Occipital lobe (tissue), 2 donors: Measurements from ENCODE around the gene PKD2. TPM values are rescaled to one million over a fixed set of nuclear protein-coding genes. Genes with fewer than 3 reads are reported as not detected.
"Not testable (repeated sequence)": the region's sequence is repeated elsewhere in the genome, so short reads cannot be mapped to it uniquely, and the experiment has no call there.

Experiments
- DNase-seq: peaks from one replicate; lab custom pipeline; 2025; lab: John Stamatoyannopoulos, UW
- total RNA-seq: library from RNA; depleted of rRNA; stranded (reverse); fragments of >200 nt; gene quantifications from one replicate; pipeline ENCODE4 v1.2.3, GENCODE V29; 2014

PKD2 gene
- total RNA-seq, 1 donor from 2014 or later = 59.9 TPM

DNA sequence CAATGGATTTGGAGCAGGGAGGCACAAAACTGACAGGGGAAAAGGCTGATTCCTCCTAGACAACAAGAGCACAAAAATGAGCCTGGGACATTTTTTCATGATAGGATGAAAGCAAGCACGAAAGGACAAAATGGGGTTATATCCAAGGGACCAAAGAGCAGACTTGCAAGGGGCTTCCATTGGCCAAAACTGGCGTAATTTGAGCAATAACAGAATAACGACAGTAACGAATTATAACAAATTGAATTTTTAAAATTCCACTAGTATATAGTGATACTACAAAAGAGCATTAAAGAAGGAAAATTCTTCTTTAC is 21.6 kb upstream of the PKD2 start:
- no peak for DNase-seq

DNA sequence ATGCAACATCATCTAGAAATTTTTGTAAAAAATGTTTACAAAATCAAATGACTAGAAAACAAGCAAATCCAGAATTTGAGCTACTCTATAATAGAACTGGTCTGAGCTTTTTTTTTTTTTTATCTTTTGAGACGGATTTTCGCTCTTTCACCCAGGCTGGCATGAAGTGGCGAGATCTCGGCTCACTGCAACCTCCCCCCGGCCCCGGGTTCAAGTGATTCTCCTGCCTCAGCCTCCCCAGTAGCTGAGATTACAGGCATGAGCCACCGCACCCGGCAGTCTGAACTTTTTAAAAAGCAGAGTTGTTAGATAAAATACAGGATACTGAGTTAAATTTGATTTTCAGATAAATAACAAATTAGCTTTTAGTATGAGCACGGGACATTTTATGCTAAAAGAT is 20.9 kb upstream of the PKD2 start:
- no peak for DNase-seq

DNA sequence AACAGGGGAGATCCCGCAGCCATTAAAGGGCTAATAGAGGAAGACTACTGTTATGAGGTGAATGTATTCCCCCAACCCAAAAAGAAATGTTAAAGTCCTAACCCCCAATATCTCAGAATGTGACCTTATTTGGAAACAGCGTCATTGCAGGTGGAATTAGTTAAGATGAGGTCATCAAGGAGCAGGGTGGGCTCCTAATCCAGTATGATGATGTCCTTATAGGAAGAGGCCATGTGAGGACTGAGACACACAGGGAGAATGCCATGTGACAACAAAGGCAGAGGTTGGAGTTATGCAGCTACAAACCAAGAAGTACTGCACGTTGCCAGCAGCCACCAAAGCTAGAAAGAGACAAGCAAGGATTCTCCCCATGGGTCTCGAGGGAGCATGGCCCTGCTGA is 17.7 kb upstream of the PKD2 start:
- no peak for DNase-seq

DNA sequence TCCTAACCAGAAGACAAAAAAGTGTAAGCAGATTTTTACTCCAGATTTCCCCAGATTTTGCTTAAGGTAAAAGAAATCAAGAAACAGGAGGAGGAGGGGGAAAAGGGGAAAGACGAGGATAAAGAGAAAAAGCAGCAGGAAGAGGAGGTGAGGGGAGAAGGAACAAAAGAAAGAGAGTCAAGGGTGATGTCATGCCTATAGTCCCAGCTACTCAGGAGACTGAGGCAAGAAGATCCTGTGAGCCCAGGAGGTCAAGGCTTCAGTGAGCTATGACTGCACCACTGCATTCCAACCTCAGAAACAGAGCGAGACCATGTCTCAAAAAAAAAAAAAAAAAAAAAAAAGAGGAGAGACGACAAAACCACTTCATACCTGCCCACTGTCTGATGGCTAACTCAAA is 12.0 kb upstream of the PKD2 start:
- no peak for DNase-seq

DNA sequence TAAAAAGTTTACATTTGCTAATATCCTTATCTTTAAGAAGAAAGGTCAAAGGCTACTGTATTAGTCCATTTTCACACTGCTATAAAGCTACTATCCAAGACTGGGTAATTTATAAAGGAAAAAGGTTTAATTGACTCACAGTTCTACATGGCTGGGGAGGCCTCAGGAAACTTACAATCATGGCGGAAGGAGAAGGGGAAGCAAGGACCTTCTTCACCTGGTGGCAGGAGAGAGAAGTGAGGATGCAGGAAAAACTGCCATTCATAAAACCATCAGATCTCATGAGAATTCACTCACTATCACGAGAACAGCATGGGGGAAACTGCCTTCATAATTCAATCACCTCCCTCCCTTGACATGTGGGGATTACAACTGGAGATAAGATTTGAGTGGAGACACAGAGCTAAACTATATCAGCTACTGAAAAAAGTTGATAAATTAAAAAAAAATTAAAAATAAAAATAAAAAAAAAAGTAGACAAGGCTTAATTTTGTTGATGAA is 8.2 kb upstream of the PKD2 start:
- DNase-seq = not testable (repeated sequence)

DNA sequence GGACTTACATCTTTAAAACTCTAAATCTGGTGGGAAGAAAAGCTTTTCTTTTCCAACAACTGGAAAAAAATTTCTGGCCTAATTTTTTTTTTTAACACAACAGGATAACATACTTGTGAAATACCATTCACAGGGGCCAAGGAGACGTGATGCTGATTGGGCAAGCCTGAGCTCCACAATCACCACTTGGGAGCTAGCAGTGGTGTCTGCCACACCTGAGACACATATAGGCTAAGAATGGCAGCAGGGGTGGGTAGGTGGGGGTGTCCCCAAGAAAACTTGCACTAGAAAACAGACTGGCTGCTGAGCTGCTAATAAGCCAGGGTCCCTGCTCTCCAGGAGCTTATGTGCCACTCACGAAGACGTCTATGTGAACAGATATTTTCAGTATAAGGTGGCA is 5.6 kb upstream of the PKD2 start:
- no peak for DNase-seq

DNA sequence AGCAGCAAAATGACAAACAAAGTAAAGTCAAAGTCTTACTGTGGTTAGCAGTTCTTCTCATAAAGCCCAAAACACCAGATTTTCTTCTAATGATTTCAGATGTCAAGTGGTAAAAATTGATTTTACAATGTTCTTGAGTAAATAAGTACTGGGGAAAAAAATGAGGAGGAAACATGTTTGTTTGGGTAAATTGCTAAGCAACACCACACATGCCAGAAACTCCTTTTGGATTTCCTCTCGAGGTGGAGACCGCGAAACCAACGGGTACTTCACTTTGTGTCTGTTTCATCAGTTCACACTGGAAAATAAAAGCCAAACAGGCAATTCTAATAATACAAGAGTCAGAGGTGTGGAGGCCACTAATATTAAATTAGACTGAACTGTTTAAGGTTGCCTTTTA is 4.6 kb upstream of the PKD2 start:
- DNase-seq = no peak

DNA sequence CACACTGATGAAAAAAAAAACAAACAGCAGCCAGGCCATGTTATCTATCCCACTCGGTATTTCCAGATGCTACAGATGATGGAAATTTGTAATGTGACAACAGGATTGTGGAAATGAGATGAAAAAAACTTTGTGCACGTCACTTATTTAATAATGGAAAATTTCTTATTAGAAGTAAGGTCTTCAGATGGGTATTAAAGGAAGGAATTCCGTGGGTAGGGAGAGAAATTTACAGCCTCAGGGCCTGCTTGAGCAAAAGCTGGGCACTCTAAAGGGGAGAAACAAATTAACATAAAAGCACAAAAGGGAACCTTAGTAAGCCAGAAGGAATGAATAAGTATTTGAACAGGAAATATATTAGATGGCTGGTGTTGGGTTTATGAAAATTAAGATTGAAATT is 4.2 kb upstream of the PKD2 start:
- DNase-seq = no peak

DNA sequence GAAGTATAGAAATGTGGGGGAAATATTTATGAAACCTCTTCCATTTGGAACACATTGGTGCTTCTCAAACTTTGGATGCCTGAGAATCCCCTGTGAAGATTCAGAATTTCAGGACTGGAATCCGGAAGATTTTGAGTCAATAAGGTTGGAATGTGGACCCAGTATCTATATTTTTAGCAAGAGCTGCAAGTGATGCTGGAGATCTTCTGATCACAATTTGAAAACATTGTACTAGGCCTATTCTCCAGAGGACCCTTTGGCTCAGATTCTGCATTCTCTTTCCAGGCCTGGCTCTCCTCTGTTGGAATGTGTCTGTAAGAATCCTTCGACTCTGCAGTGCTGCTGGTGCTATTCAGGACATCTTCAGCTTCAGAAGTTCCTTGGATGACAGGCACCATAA is 2.4 kb upstream of the PKD2 start:
- DNase-seq = no peak

DNA sequence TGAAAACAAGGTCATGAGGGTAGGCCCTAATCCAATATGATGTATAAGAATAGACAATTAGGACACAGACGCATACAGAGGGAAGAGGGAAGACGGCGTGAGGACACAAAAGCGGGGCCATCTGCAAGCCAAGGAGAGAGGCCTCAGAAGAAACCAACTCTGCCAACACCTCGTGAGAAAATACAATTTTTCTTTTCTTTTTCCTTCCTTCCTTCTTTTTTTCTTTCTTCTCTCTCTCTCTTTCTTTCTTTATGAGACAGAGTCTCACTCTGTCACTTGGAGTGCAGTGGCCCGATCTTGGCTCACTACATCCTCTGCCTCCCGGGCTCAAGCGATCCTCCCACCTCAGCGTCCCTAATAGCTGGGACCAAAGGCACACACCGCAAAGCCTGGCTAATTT is 1.5 kb upstream of the PKD2 start:
- no peak for DNase-seq

DNA sequence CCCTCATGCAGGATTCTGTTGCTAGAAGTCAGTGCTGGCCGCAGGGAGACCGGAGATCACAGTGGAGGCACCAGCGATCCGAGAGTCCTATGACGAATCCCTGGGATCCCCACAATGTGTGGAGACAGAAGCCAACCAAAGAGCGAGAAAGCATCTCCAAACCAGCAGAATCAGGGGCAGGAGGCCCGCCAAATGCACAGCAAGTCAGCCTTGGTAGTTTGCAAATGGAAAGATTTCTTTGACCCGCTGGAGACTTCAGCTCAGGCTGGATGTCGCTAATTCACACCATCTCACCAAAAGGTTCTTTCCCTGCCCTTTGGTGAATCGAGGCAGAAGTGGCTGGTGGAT is 505 bp upstream of the PKD2 start:
- DNase-seq = no peak

DNA sequence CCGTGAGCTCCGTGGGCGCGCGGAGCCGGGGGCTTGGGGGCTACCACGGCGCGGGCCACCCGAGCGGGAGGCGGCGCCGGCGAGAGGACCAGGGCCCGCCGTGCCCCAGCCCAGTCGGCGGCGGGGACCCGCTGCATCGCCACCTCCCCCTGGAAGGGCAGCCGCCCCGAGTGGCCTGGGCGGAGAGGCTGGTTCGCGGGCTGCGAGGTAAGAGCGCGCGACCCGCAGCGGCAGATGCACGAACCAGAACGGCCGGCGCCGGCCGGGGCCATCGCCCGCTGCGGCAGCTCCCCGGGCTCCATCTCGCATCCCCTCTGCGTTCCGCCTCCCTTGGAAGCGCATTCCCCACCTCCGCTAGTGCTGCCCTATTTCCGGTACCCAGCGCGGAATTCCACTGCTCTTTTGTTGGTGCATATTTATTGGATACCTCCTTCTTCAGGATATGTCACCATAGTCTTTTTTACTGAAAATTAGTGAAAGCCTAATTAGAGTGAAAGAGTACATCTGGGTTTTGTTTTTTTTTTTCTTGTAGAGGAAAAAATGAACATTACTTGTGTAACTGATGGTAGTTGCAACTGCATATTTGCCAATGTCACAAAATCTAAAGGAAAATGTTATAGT is 797 bp downstream of the PKD2 start:
- DNase-seq = peak; percentile 49

DNA sequence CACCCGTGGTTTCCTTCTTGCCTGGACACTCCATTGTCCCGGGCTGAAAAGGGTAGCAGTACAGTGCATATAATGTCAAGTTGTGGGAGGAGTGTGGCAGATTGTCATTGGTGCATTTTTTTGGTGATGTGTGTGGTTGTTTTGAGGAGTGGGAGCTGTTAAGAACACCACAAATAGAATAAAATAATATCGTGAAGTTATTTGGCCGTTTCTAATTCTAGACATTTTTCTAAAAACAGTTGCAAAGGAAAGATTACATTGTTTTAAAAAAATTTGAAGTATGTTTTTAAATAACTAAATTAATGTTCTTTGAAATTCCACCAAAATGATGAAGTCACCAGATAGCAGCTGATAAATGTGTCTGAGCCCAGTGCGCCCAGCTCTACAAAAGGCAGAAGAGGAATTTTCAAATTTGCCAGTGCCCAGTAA is 1.3 kb downstream of the PKD2 start:
- no peak for DNase-seq

DNA sequence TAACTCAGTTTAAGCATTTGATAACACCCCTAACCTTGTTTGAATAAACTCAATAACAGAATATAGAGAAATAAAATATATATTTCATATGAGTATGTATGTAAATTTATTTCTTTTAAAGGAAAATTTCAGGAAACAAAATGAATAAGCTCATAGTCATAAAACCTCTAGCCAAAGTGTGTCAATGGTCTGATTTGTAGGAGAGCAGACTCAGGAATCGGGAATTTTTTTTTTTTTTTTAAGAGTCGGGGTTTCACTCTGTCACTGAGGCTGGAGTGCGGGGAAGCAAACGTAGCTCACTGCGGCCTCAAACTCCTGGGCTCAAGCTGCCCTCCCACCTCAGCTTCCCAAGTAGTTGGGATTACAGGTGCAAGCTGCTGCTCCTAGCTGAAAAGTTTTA is 2.4 kb downstream of the PKD2 start:
- DNase-seq = no peak

DNA sequence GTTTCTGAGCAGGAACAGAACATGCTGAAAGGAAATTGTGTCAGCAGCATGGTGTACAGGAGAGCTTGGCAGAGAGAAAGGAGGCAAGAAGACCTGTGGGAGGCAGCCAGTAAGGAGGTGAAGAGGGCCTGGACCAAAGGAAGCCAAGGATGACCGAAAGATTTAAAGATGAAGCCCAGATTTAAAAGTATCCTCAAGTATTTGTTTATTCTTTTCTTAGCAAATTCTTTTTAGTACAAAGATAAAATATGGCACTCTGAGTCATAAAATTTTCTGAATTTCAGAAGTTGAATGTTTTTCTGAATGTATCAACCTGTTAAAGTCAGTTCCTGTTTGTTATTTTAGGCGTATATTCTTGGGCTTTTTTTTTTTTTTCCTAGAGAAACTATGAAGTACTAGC is 3.5 kb downstream of the PKD2 start:
- DNase-seq = no peak

DNA sequence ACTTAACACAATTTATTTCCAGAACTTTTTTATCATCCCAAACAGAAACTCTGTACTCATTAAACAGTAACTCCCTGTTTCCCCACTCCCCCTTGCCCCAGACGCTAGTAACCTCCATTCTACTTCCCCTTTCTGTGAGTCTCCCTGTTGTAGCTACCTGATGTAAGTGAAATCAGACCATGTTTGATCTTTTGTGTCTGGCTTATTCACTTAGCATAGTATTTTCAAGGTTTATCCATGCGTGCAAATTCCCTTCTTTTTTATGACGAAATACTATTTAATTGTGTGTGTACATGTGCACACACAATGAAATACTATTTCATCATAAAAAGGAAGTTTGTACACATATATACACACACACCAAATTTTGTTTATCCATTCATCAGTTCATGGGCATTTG is 5.2 kb downstream of the PKD2 start:
- no peak for DNase-seq

DNA sequence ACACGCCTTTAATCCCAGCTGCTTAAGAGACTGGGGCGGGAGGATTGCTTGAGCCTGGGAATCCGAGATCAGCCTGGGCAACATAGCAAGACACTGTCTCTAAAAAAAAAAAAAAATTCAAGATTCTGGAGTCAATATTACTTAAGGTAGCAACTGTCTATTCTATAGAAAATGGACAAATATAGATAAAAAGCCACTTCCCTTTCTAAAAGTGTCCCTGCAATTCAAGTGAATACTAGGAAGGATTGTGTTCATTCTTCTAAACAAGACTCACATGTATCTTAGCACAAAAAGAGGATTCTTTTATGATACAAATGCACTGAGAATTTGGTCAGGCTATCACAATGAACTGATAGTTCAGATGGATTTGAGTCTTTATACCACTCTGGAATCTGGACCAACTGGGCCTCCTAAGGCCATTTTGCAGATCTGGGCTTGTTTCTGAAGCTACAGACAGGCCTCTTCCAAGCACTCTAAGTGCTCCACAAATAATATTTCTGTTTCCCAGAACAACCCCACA is 7.0 kb downstream of the PKD2 start:
- DNase-seq = no peak

DNA sequence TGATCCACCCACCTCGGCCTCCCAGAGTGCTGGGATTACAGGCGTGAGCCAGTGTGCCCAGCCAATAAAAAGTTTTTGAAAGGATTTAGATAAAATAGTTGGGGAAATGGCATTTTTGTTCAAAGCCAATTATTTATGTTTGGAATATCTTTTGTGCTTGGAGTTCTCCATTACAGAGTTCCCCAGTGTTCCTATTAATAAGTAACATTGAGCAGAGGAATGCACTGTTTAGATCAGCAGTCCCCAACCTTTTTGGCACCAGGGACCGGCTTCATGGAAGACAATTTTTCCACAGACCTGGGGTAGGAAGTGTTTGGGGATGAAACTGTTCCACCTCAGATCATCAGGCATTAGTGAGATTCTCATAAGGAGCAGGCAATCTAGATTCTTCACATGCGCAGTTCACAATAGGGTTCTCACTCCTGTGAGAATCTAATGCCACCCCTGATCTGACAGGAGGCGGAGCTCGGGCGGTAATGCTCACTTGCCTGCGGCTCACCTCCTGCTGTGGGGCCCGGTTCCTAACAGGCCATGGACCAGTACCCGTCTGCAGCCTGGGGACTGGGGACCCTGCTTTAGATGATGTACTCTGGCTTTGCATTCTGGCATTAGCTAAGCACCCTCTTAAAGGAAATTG is 8.3 kb downstream of the PKD2 start:
- DNase-seq = no peak

DNA sequence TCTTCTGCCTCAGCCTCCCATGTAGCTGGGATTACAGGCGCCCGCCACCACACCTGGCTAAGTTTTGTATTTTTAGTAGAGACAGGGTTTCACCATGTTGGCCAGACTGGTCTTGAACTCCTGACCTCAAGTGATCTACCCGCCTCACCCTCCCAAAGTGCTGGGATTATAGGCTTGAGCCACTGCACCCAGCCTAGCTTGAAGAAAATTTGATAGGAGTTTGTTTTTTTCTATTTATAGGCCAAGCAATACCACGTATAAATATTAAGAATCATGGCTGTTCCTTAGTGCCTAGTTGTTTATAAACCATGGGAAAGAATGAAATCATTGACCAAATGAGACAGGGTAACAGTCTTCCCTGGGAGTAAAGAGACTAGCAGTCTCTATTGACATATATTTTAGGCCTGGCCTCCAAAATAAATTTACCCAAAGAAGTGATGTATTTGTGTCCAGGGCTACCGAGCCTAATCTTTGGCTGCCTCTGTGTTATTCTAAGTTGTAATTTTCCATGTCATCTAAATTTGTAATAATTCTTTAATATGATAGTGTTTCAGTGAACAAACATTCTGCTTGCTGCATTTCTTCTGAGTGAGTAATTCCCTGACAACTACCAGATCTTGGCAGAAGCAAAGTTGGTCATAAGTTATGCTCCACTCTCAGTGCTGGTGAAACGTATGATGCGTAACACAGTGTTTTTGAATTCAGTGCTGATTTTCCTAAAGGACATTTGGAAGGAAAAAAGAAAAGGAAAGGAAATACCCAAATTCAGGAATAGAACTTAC is 10.3 kb downstream of the PKD2 start:
- DNase-seq = no peak

DNA sequence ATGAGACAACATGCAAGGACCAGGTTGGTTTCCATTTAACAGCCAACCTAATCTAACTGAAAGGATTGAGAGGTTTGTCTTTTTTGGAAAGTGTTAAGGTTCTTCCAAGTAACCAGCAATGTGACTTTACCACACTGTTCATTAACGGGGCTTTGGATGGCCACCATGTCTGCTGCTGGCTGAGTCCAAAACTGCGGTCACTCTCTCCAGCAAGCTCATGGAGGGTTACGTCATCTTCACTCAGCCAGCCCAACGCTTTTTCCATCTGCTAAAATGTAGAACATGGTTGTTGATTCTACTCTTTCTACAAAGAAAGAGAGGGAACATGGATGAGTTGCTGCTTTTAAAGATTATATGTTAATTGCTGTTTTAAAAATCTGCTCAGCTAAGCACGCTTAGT is 11.0 kb downstream of the PKD2 start:
- DNase-seq = peak; percentile 2

DNA sequence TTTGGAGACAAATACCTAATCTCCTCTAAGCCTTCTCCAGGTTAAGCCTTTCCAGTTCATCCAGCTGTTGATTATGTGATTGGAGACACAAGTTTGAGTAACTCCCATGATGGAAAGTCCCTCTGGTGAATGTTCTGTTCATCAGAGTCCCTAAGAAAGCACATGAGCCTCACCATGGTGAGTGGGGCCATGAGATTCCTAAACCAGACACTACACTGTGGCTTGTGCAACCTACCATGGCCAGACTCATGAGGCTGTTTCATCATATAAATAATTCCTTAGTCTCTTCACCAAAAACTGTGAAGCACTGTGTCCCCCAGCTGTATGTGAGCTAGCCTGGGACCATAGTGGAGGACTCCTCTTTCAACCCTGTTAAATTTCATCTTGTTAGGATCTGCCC is 14.4 kb downstream of the PKD2 start:
- DNase-seq = no peak

DNA sequence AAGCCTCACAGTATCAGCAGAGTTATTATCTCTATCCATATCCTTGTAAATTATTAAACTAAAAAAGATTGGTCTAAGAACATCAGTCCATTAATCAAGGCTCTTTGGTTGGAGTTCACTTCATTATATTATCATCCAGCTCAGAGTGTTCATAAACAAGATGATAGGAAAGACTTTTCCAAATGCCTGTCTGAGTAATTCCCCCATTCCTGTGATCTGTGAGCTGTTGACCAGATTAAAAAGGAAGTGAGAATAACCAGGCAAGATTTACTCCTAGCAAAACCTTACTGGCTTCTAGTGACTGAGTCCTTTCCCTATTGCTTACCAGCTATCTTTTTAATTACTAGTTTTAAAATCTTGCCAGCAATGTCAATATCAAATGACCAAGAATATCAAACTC is 14.9 kb downstream of the PKD2 start:
- no peak for DNase-seq
